Gastroesophageal sphincter (tissue), 2 donors: Measurements from ENCODE around the gene TRPC4.

Source experiments
- EP300 ChIP-seq: sonication (generic); formaldehyde crosslinking; IDR thresholded peaks from one replicate; pipeline ENCODE4 v1.6.1; 2017; ENCODE audit warnings: antibody characterized with exemption, mild to moderate bottlenecking
- POLR2A ChIP-seq, 2 donors: fragments of 450-650 bp; IDR thresholded peaks; one replicate each; pipeline ENCODE4 v1.6.1; 2017; ENCODE audit warnings: antibody characterized with exemption in 2 of 2, mild to moderate bottlenecking in 2 of 2, moderate library complexity in 1 of 2

DNA sequence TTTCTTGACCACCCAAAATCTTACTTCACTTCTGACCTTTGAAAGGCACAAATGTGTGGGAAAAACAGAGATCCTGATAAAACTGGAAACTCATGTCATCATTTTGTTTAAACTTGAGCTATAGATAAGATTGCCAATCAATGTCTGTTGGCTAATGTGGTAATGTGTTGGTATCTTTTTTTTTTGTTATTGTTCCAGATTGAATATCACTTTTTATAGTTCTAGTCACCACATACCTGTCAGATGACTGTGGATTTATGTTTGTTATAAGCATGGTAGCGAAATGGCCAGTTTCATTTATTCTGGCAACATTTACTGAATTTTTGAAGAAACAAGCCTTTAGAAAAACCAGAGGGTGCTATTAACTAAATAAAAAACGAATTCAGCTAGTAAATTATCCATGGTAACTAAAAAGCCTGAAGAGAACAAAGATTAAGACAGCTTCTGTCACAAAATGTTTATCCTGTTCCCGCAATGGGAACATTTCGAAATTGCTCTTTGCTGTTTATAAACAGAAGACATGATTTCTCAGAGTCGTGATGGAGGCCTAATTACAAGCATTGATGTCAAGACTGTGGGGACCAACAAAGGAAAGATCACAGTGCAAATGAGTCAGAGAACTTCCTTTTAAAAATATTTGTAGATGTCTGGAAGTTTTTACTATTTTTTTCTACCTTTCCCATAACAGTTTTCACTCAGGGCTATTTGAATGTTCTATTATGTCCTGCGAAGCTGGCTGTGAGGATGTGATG, 188.1 kb downstream of the TRPC4 start:
- no peak for TF ChIP-seq POLR2A (IDR thresholded peaks at IDR 0.05)
- TF ChIP-seq EP300: no peak
